PC-9 (cell line): ENCODE measurements around the gene COL4A4.

Experiments
- EZH2 ChIP-seq: fragments of 200-600 bp; sonication (generic); IDR thresholded peaks from 2 replicates; pipeline ENCODE4 v1.8.0; 2017; ENCODE audit warnings: antibody characterized with exemption, low read depth
- TF ChIP-seq, protein P1 (sequence below): fragments of 200-600 bp; sonication (generic); conservative IDR thresholded peaks from 2 replicates; pipeline ENCODE4 v1.6.1; 2017; ENCODE audit warnings: mixed run types, antibody characterized with exemption, mild to moderate bottlenecking, moderate library complexity

GRCh38 chr2:227103583-227103982, 60.4 kb downstream of the COL4A4 start:
- TF ChIP-seq, protein P1, sequence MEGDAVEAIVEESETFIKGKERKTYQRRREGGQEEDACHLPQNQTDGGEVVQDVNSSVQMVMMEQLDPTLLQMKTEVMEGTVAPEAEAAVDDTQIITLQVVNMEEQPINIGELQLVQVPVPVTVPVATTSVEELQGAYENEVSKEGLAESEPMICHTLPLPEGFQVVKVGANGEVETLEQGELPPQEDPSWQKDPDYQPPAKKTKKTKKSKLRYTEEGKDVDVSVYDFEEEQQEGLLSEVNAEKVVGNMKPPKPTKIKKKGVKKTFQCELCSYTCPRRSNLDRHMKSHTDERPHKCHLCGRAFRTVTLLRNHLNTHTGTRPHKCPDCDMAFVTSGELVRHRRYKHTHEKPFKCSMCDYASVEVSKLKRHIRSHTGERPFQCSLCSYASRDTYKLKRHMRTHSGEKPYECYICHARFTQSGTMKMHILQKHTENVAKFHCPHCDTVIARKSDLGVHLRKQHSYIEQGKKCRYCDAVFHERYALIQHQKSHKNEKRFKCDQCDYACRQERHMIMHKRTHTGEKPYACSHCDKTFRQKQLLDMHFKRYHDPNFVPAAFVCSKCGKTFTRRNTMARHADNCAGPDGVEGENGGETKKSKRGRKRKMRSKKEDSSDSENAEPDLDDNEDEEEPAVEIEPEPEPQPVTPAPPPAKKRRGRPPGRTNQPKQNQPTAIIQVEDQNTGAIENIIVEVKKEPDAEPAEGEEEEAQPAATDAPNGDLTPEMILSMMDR: no peak
- TF ChIP-seq EZH2: no peak
